ENCODE results near the gene TRIP13.

The TRIP13 gene

DNA sequence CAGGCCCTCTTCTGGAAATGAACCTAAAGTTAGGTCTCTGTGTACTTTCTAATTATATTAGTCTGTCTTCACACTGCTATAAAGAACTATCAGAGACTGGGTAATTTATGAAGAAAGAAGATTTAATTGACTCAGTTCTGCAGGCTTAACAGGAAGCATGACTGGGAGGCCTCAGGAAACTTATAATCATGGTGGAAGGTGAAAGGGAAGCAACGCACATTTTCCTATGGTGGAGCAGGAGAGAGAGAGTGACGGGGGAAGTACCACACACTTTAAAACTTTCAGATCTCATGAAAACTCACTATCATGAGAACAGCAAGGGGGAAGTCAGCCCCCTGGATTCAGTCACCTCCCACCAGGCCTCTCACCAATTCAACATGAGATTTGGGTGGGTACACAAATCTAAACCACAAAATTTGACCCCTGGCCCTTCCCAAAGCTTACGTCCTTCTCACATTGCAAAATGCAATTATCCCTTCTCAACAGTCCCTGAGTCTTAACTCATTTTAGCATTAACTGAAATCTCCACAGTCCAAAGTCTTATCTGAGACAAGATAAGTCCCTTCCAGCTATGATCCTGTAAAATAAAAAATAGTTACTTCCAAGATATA, 40.7 kb downstream of the TRIP13 start:
- in situ Hi-C loops (cut with HindIII; ENCODE audit: low sequenced_read_pairs), result loop anchor here (5.0 to 25.0 kb wide), 4 partner anchors 49 to 379 kb away; no protein-coding TSS in a partner anchor

DNA sequence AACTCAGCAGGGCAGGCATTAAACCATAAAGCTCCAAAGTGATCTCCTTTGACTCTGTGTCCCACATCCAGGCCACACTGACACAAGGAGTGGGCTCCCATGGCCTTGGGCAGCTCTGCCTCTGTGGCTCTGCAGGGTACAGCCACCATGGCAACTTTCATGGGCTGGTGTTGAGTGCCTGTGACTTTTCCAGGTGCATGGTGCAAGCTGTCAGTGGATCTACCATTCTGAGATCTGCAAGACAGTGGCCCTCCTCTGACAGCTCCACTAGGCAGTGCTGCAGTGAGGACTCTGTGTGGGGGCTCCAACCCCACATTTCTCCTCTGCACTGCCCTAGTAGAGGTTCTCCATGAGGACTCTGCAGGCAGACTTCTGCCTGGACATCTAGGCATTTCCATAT, 41.3 kb downstream of the TRIP13 start:
- in situ Hi-C loops (cut with HindIII; ENCODE audit: low sequenced_read_pairs), result loop anchor here (5.0 to 25.0 kb wide), 4 partner anchors 48 to 378 kb away; no protein-coding TSS in a partner anchor

DNA sequence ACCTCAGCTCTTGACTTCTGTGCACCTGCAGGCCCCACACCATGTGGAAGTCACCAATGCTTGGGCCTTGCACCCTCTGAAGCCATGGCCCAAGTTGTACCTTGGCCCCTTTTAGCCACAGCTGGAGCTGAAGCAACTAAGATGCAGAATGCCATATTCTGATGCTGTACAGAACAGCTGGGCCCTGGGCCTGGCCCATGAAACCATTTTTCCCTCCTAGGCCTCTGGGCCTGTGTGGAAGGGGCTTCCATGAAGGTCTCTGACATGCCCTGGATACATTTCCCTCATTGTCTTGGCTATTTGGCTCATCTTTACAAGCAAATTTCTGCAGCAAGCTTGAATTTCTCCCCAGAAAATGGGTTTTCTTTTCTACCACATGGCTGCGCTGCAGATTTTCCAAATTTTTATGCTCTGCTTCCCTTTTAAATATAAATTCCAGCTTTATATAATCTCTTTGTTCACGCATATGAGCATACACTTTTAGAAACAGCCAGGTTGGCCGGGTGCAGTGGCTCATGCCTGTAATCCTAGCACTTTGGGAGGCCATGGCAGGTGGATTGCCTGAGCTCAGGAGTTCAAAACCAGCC, 41.8 kb downstream of the TRIP13 start:
- in situ Hi-C loops (cut with HindIII; ENCODE audit: low sequenced_read_pairs), result loop anchor here (5.0 to 25.0 kb wide), 4 partner anchors 48 to 378 kb away; no protein-coding TSS in a partner anchor

DNA sequence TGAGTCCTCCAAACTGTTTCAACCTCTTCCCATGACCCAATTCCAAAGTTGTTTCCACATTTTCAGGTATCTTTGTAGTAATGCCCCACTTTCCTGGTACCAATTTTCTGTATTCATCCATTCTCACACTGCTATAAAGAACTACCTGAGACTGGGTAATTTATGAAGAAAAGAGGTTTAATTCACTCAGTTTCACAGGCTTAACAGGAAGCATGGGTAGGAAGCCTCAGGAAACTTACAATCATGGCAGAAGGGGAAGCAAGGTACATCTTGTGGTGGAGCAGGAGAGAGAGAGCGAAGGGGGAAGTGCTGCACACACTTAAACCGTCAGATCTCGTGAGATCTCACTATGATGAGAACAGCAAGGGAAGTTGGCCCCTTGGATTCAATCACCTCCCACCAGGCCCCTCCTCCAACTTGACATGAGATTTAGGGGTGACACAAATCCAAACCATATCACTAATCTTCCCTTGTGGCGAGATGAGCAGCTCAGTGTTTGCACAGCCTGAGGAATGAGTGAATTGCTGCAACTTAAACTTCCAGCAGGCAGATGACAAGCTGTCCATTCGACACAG, 42.9 kb downstream of the TRIP13 start:
- in situ Hi-C loops (cut with HindIII; ENCODE audit: low sequenced_read_pairs), result loop anchor here (10.0 to 25.0 kb wide), 3 partner anchors 109 to 377 kb away; no protein-coding TSS in a partner anchor

DNA sequence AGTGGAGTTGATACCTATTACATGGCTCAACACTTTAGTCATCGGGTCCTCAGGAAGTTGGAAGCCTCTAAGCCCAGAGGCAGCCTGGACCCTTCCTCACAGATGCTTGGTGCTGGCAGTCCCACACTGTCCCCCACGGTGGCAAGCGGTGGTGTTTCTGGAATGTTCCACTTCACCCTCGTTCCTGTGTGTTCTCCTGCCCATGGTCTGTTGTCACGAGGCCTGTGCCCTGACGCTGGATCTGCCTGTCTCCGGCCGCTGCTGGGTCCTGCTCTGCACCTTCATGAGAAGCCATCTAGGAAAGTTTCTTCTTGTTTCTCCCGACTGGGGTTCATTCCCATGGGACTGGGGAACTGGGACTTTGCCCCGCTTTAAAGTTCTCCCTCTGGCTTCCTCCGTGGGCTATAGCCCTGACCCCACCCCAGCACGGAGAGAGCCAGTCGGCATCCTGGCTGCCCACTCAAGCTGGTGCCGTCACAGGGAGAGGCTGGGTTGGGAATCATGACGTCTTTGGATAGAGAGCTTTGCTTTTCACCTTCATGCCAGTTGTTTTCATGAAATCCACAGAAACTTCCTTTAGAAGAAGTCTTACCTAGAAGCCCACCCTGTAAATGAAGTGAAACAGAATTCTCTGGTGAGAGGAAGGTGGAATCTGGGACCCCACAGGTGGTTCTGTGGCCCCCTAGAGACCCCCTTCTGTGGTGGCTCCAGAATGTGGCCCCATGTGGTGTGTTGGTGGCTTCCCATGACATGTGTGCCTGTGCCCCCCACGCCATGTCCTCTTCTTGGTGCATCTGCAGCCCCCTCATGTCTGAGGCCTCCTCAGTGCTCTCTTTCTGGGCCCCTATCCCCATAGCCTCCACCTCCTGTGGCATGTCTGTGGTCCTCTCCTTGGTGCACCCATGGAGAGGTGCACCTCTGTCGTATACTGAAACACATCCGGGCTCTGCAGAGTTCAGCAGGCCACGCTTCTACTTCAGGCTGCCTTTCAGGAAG, 43.8 kb downstream of the TRIP13 start:
- in situ Hi-C loops (cut with HindIII; ENCODE audit: low sequenced_read_pairs), result loop anchor here (10.0 to 25.0 kb wide), 3 partner anchors 108 to 376 kb away; no protein-coding TSS in a partner anchor

DNA sequence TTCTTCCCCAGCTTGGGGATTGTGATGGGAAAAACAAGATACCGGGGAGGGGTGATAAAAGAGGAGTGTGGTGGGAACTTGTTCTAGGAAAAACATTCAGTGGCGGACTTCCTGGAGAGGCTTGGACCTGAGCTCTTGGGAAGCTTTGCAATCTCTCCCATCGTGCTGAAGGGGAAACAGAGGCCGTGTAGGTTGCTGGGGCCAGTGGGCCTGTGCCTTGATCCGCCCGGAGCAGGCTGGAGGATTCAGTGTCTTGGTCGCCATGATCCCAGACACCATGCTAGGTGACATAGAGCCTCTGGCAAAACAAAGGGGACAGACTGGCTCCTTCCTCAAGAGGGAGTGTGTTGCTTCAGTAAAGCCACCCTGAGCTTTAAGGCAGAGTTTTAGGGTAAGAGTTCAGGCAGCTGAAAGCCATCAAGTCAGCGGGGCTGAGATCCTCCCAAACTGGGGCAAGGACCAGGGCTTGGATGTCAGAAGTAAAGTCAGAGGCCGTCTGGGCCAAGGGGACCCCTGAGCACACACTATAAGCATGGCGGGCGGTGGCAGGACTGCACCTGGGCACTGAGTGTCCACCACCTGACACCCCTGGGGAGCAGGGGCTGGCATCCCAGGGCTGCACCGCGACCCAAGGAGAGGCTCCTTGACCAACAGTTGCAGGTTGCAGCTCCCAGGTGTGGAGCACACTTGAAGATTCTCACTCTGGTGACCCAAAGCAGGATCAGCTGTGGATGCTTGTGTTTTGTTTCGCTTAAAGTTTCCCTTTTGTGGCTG, 44.7 kb downstream of the TRIP13 start:
- in situ Hi-C loops (cut with HindIII; ENCODE audit: low sequenced_read_pairs), result loop anchor here (10.0 to 25.0 kb wide), 3 partner anchors 107 to 375 kb away; no protein-coding TSS in a partner anchor

DNA sequence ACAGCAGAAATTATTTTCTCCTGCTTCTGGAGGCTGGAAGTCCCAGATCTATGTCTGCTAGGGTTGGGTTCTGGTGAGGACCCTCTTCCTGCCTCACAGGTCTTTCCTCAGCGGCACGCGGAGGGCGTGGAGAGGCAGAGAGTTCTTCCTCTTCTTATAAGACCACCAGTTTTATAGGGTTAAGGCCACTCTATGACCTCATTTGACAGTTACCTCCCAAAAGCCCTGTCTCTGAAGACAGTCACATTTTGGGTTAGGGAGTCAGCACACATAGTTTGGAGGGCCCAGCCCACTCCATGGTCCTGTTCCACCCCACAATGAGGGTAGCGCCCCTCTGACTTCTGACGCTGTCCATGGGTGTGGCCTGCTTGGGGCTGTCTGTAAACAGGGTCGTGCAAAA, 46.7 kb downstream of the TRIP13 start:
- in situ Hi-C loops (cut with HindIII; ENCODE audit: low sequenced_read_pairs), result loop anchor here (10.0 to 25.0 kb wide), 3 partner anchors 105 to 373 kb away; no protein-coding TSS in a partner anchor

DNA sequence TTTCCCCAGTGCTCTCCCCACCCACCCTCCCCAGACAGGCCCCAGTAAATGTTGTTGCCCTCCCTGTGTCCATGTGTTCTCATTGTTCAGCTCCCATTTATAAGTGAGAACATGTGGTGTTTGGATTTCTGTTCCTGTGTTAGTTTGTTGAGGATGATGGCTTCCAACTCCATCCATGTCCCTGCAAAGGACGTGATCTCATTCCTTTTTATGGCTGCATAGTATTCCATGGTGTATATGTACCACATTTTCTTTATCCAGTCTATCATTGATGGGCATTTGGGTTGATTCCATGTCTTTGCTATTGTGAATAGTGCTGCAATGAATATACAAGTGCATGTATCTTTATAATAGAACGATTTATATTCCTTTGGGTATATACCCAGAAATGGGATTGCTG, 48.1 kb downstream of the TRIP13 start:
- in situ Hi-C loops (cut with HindIII; ENCODE audit: low sequenced_read_pairs), result loop anchor here (25.0 kb wide), 2 partner anchors 222 to 372 kb away; no protein-coding TSS in a partner anchor

DNA sequence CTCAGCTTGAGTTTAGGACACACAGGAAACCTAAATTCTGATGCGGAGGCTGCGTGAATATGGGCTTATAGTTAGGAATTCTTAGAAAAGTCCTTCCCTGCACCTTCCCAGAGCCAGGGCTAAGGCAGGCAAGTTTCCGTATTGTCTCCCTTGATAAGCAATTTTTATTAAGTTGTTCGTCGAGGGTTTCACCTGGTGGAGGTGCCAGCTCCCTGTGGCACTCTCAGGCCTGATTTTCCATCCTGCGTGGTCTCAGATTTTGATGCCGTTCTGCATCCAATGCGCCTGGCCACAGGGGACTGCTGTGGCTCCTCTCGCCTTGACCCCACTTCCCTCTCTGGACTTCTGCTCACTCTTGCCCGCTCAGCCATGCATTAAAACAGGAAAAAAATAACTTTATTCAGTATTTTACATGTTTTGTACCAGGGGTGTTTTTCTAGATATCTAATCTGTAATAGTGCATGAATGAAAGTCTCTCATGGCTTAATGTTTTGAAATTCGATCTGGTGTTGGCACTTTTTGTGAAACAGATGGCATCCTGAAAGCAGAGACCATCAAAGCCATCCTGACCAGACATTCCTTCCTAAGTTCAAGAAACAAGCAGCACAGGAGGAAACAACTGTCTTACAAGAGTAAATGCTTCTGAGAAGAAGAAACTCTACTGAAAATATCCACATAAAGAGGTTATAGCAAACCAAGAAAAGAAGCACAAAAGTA, 50.7 kb downstream of the TRIP13 start:
- in situ Hi-C loops (cut with HindIII; ENCODE audit: low sequenced_read_pairs), result loop anchor here (25.0 kb wide), 2 partner anchors 219 to 369 kb away; no protein-coding TSS in a partner anchor

DNA sequence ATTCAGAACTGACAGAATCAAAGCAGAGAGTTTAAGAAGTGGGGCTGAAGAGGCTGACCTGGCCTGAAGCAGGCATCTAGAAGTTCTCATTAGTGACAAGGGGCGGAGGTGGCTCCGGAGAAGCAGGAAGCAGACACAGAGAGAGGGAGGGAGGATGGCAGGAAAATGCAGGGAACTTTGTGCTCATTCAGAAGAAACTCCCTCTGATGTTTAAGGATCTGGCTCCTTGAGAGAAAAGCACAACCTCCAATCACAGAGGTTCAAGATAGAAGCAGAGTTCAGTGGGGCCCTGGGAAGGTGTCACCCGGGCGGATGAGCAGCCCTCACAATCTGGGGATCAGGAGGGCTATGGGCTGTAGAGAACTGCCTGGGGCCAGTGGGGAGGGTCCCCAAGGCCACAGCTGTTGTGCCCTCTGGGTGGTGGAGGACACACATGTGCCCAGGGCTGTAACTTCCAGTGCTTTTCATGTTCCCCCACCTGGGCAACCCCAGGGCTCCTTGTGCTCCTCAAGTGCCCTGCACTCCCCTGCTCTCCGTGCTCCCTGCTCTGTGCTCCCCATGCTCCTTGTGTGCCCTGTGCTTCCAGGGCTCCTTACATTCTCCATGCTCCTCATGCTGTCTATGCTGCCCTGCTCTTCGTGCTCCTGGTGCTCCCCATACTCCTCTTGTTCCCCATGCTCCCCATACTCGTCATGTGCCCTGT, 51.4 kb downstream of the TRIP13 start:
- in situ Hi-C loops (cut with HindIII; ENCODE audit: low sequenced_read_pairs), result loop anchor here (25.0 kb wide), 2 partner anchors 218 to 368 kb away; no protein-coding TSS in a partner anchor

DNA sequence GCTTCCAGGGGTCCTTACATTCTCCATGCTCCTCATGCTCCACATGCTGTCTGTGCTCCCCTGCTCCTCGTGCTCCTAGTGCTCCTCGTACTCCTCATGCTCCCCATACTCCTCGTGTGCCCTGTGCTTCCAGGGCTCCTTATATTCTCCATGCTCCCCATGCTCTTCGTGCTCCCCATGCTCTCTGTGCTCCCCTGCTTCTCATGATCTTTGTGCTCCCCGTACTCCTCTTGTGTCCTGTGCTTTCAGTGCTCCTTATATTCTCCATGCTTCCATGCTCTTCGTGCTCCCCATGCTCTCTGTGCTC, 51.9 kb downstream of the TRIP13 start:
- in situ Hi-C loops (cut with HindIII; ENCODE audit: low sequenced_read_pairs), result loop anchor here (25.0 kb wide), 2 partner anchors 218 to 368 kb away; no protein-coding TSS in a partner anchor

DNA sequence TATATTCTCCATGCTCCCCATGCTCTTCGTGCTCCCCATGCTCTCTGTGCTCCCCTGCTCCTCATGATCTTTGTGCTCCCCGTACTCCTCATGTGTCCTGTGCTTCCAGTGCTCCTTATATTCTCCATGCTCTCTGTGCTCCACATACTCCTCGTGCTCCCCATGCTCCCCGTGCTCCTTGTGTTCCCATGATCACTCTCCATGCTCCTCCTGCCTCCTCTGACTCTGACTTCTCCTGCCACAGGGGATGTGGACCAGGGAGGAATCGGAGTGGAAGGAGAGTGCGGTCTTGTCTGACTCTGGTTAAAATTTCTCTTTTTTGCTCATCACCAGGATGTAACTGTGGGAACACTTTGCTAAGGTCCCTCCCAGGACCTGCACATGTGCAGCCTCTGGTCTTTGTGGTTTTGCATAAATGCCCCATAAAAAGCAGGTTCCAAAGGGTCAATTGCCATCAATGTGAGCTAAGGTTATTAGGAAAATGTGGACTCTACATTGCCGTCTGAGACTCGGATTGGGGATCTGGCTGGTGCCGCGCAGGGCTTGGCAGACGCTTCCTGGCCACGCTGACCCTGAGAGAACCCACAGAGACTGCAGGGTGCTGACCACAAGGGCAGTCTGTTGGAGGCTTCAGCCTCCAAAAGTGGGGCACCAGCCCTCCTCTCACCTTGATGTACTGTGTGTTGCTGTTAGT, 52.5 kb downstream of the TRIP13 start:
- in situ Hi-C loops (cut with HindIII; ENCODE audit: low sequenced_read_pairs), result loop anchor here (25.0 kb wide), 2 partner anchors 217 to 367 kb away; no protein-coding TSS in a partner anchor

DNA sequence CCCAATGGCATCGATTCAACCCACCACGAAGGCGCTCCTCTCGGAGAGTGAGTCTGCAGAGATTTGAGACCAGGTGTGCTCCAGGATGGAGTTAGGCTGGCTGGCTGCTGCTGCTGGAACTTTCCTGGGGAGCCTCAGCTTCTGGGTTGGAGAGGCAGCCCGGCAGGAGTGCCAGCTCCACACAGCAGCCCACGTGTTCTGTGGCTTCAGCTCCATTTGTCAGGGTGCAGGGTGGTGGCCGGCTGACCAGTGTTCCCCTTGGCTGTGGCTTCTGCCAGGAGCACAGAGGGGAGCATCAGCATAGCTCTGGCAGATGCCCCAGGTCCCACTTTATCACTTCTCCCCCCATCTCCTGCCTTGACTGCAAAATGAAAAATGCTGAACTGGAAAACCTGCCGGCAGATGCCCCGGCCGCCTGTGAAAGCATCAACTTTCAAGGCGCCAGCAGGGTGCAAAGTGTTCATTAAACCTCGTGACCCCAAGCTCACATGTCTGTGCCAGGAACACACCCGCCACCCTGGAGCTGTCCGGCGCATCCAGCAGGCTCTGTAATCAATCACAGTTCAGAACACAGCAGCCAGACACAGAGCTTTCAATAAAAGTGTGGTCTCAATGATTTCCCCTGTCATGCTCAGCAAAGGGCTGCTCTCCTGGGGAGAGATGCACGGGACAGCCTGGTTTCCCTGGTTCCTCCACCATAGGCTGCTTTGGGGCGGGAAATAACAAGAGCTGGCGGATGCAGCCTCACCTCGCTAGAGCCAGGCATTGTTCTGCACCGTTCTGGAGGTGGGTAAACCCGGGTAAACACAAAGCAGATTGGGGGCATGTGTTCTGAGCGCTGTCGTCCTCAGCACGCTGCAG, 53.2 kb downstream of the TRIP13 start:
- in situ Hi-C loops (cut with HindIII; ENCODE audit: low sequenced_read_pairs), result loop anchor here (25.0 kb wide), 2 partner anchors 216 to 366 kb away; no protein-coding TSS in a partner anchor

DNA sequence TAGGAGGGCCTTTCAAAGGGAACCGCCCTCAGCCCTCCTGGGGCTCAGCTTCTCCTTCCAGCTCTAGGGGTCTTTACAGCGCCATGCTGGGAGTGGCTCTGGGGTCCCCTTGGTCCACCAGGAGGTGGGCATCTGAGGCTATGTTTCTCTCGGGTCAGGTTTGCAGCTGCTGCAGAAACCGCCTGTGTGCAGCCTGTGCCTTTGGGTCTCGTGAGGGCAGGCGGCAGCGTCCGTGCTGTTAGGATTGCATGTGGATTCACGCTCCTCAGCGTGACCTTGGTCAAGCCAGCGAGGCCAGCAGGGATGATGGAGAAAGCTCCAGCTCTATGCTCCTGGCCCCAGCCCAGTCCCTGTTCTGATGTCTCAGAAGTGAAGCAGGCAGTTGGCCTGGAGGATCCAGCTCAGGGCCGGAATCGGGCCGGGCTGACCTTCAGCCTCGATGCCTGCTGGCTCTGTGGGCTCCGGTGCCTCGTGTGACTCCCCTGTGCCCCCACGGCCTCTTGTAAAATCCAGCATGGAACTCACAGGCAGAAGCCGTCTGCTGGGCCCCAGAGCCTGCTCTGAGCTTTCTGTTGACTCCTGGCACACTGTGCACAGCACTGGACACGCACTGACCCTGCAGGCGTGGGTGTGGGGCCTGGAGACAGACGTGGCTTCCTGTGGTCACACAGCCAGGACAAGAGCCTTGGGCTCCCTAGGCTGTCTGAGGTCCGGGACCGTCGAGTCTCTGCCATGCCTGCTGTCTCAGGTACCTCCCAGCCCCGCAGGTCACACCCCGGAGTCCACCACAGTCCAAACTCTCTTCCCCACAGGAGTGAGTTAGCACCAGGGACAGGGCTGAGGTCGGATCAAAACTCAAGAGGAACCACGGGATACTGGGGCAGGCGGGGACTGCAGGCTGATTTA, 54.3 kb downstream of the TRIP13 start:
- in situ Hi-C loops (cut with HindIII; ENCODE audit: low sequenced_read_pairs), result loop anchor here (25.0 kb wide), 2 partner anchors 215 to 365 kb away; no protein-coding TSS in a partner anchor

DNA sequence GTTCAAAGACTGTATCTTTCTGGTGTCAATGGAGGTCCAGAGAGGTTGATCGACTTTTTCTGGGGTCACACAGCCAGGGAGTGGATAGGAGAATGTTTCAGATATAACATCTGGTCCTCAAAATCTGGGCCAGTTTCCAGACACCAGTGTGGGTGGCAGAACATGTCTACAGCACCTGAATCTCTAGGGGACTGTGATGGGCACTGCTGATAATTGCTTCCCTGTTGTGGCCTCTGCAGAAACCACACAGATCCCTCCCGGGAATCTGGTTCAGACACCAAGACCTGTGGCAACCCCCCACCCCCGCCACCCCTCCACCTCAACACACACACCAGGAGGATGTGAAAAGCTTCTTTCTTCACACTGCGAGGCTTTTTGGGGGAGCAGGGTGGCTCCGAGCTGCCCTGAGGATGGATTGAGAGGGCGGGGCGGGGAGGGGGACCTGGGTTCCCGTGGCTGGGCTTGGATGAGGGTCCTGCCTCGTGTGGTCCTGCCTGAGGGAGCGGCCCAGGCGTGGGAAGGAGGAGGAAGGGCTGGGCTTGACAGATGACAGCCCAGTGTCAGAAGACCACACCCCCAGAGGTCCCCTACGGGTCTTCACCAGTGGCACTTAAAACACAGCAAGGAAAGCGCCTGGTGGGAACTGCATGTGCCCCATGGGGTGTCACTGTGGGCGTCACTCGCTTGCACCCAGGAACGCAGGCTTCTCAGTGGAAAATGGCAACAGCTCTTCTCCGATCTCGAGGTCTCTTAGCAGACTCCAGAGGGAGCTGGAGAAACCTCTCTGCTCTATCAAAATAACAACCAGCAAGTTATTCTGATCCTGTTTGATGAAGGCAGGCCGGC, 55.2 kb downstream of the TRIP13 start:
- in situ Hi-C loops (cut with HindIII; ENCODE audit: low sequenced_read_pairs), result loop anchor here (25.0 kb wide), 2 partner anchors 214 to 364 kb away; no protein-coding TSS in a partner anchor

Data from endothelial cell of hepatic sinusoid (primary cell).